Gastroesophageal sphincter (tissue), 3 donors: ENCODE results near the gene KCNK7.

ENCODE experiments used
- CTCF ChIP-seq, 4 experiments: fragments of 200-600 bp in 2 of 4; fragments of 450-650 bp in 2 of 4; sonication (generic) in 1 of 4; IDR thresholded peaks; one replicate each; pipeline ENCODE4 v1.5.1; 2017 to 2019; ENCODE audit warnings: antibody characterized with exemption in 4 of 4, mild to moderate bottlenecking in 2 of 4, moderate library complexity in 2 of 4
- POLR2AphosphoS5 ChIP-seq: sonication (generic); formaldehyde crosslinking; IDR thresholded peaks from one replicate; pipeline ENCODE4 v1.6.1; 2017; ENCODE audit warnings: antibody characterized with exemption

DNA sequence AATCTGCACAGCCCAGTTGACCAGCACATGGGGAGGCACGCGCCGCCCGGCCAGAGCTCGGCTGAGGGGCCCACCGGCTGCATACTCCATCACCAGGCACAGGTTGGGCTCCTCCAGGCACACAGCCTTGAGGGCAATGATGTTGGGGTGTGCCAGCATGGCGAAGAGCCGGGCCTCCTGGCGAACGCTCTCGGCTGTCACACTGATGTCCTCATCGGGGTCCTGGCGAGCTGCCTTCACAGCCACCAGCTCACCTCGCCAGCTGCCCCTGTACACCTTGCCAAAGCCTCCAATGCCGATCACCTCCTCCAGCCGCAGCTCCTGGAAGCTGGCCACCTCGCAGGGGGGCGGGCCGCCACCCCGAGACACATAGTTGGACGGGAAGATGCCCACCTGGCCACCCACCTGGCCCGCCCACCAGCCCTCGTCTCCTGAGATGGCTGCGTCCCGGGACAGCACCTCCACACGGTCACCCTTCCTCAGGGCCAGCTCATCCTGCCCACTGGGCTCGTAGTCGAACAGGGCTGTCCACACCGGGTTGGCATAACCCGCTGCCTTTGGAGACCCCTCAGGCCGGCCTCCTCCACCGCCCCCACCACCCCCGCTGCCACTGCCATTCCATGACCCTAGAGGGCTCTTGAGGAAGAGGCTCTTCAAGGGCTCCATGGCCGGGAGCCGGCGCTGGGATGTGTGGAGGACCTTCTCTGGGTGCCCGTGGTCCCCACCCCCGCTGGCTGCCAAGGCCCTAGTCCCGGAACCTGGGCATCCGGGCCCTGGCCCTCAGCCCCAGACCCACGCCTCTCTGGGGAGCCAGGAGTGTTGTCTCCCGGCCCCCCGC lies 17.7 kb upstream of the KCNK7 start:
- TF ChIP-seq CTCF (IDR thresholded peaks at IDR 0.05): no peak
- TF ChIP-seq POLR2AphosphoS5: no peak
